ENCODE data around the gene AFAP1.

Gene AFAP1

DNA sequence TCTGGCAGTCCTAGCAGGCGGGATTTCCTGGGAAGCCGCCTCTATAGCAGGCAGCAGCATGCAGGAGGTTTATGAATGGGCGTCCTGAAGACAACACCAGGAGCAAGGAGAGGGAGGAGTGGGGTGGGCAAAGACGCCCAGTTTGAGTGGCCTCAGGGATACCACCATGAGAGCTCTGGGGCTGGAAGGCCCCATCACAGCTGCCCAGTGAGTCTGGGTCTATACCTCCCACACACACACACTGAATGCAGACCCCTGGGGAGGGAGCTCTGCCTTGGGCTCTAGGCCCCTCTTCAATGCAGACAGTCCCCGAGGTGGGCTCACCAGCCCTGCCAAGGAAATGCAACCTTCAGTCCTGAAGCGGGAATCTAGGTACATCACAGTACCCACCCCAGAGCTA lies 98.6 kb downstream of the AFAP1 start:
- H3K9me3 ChIP-seq (ENCODE audit: control insufficient read depth, low read depth, low read length), result no peaks in the 10 kb centered on the region
- H3K36me3 ChIP-seq (ENCODE audit: control insufficient read depth, low read depth, low read length), result no peaks in the 10 kb centered on the region
- no peaks in the 10 kb centered on the region for H3K27me3 ChIP-seq (ENCODE audit: control insufficient read depth, insufficient read depth, low read length)
- H3K4me3 ChIP-seq (ENCODE audit: low read length), result no peak overlapping the region
- no peak overlapping the region for H3K9ac ChIP-seq (ENCODE audit: low read length)
- H3K27ac ChIP-seq (ENCODE audit: low read length), result no peak overlapping the region
- peaks cover 6% of the 10 kb centered on the region for H3K4me1 ChIP-seq (ENCODE audit: control insufficient read depth, low read depth, low read length)

DNA sequence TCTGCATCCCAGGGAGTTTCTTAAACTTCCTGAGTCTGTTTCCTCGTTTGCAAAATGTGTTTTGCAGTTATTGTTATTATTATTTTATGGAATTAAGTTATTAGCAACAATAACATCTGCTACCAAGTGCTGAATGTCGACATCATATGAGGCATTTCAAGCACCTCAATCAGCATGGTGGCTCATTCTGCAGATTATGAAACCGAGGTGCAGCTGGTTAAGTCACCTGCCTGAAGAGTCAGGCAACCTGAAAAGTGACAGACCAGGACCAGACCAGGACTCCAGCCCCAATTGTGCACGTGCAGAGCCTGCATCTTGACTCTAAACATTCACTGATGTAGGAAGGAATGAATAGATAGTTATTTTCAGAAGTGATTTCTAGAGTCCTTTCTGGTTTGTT lies 99.8 kb downstream of the AFAP1 start:
- no peaks in the 10 kb centered on the region for H3K9me3 ChIP-seq (ENCODE audit: control insufficient read depth, low read depth, low read length)

DNA sequence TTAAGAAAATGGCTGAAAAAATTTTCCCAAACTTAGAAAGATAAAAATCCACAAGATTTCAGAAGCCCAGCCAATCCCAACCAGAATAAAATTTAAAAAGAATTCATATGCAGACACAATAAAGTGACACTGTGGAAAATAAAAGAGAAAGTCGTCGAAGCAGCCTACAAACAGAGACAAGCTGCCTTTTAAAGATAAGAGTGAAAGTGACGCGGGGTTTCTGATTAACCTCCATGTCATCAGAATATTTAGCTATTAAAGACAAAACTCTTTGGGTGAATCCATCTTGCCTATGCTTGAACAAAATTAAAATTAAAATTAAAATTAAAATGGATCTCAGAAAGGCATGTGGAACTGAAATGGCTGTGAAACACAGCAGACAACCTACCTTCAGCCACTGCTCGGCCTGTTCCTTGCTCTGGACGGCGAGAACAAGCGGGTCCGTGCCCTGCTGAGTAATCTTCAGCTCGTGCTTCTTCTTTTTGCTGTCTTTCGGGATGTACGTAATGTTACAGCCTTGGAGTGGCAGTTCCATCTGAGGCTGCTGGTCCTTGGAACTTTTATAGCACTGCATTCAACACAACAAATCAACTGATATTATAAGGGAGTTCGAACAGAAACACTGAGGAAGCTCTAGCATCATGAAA lies 101.4 kb downstream of the AFAP1 start:
- peaks cover 3% of the 10 kb centered on the region for H3K4me1 ChIP-seq (ENCODE audit: control insufficient read depth, low read depth, low read length)
- no peaks in the 10 kb centered on the region for H3K27me3 ChIP-seq (ENCODE audit: control insufficient read depth, insufficient read depth, low read length)
- no peak overlapping the region for H3K27ac ChIP-seq (ENCODE audit: low read length)
- H3K36me3 ChIP-seq (ENCODE audit: control insufficient read depth, low read depth, low read length), result no peaks in the 10 kb centered on the region
- H3K4me3 ChIP-seq (ENCODE audit: low read length), result no peak overlapping the region
- no peaks in the 10 kb centered on the region for H3K9me3 ChIP-seq (ENCODE audit: control insufficient read depth, low read depth, low read length)
- no peak overlapping the region for H3K9ac ChIP-seq (ENCODE audit: low read length)

More for the DNA sequence above, 99.8 kb downstream of the AFAP1 start:
- no peak overlapping the region for H3K27ac ChIP-seq (ENCODE audit: low read length)
- H3K9ac ChIP-seq (ENCODE audit: low read length), result no peak overlapping the region
- H3K4me1 ChIP-seq (ENCODE audit: control insufficient read depth, low read depth, low read length), result peaks cover 3% of the 10 kb centered on the region
- no peaks in the 10 kb centered on the region for H3K36me3 ChIP-seq (ENCODE audit: control insufficient read depth, low read depth, low read length)
- H3K4me3 ChIP-seq (ENCODE audit: low read length), result no peak overlapping the region
- H3K27me3 ChIP-seq (ENCODE audit: control insufficient read depth, insufficient read depth, low read length), result no peaks in the 10 kb centered on the region

DNA sequence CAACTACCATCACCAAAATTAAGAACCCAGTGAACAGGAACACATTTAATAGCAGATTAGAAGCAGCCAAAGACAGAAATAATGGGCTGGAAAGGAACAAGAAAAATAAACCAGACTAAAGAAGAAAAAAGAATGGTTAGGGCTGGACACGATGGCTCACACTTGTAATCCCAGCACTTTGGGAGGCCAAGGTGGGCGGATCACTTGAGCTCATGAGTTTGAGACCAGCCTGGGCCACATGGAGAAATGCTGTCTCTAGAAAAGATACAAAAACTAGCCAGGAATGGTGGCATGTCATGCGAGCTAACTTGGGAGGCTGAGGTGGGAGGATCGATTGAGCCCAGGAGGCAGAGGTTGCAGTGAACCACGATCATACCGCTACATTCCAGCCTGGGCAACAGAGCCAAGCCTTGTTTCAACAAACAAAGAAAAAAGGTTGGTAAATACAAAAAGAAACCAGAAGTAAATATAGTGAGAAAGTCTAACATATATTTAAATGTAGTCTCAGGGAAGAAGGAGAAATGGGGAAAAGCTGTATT lies 102.0 kb downstream of the AFAP1 start:
- Histone ChIP-seq H3K4me3 (ENCODE audit: low read length) (no peak overlapping the region), H3K9ac (ENCODE audit: low read length) (no peak overlapping the region), H3K27me3 (ENCODE audit: control insufficient read depth, insufficient read depth, low read length) (no peaks in the 10 kb centered on the region), H3K9me3 (ENCODE audit: control insufficient read depth, low read depth, low read length) (no peaks in the 10 kb centered on the region), H3K4me1 (ENCODE audit: control insufficient read depth, low read depth, low read length) (peaks cover 1% of the 10 kb centered on the region), H3K36me3 (ENCODE audit: control insufficient read depth, low read depth, low read length) (no peaks in the 10 kb centered on the region), H3K27ac (ENCODE audit: low read length) (no peak overlapping the region)

DNA sequence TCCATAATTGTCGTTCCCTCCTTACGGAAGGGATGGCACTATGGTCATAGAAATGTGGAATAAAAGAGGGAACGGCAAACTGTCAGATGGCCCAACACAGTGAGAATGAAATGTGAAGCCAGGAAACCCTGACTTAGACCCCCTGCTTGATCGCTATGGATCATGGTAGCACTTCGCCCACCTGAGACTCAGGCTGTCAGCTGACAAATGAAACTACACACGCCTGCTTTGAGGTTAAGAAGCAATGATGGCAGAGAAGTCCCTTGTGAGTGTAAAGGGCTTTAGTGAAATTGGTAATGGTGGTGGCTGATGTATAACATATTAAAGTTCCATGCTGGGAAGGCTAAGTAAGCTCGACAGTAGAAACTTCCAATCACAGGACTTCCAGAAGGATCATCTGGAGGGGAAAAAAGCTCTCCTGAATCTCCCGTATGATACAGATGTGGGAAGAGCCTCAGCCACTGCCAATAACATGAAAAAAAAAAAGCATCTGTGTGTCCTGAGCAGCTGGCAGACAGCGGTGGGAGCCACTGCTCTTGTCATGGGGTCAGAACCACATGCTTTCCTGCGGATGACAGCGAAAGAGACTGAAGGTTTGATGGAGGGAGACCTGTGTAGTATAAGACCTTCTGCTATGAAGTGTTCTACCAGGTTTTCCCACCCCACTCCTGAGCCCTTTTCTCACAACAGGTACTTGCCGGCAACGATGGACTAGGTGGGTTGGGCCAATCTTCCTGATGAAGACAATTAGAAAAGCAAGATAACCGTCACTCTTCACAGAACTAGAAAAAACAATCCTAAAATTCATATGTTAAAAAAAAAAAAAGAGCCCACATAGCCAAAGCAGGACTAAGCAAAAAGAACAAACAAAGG lies 107.6 kb downstream of the AFAP1 start:
- no peak overlapping the region for H3K9ac ChIP-seq (ENCODE audit: low read length)
- H3K36me3 ChIP-seq (ENCODE audit: control insufficient read depth, low read depth, low read length), result no peaks in the 10 kb centered on the region

DNA sequence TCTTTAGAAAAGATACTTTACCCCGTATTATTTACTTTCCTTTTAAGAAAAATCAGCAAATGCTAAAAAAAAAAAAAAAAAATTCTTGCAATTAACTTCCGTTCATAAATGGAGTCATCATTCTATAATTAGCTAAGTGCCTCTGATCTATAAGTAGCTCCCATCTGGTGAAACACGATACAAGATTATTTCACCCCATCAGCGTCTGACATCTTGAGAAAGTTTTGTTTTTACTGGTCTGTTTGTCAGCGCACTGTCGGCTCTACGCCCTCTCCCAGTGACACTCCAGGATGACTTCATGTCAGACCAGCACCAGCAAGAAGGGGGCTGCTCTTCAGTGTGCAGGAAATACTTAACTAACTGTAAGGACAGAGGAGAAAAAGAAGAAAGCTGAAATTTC lies 108.3 kb downstream of the AFAP1 start:
- H3K27me3 ChIP-seq (ENCODE audit: control insufficient read depth, insufficient read depth, low read length), result no peaks in the 10 kb centered on the region
- H3K9me3 ChIP-seq (ENCODE audit: control insufficient read depth, low read depth, low read length), result no peaks in the 10 kb centered on the region
- H3K9ac ChIP-seq (ENCODE audit: low read length), result no peak overlapping the region
- no peak overlapping the region for H3K4me3 ChIP-seq (ENCODE audit: low read length)
- no peak overlapping the region for H3K27ac ChIP-seq (ENCODE audit: low read length)
- peaks cover 10% of the 10 kb centered on the region for H3K4me1 ChIP-seq (ENCODE audit: control insufficient read depth, low read depth, low read length)
- H3K36me3 ChIP-seq (ENCODE audit: control insufficient read depth, low read depth, low read length), result no peaks in the 10 kb centered on the region

More for the DNA sequence above, 107.6 kb downstream of the AFAP1 start:
- Histone ChIP-seq H3K27ac (ENCODE audit: low read length) (no peak overlapping the region), H3K9me3 (ENCODE audit: control insufficient read depth, low read depth, low read length) (no peaks in the 10 kb centered on the region), H3K4me1 (ENCODE audit: control insufficient read depth, low read depth, low read length) (peaks cover 10% of the 10 kb centered on the region), H3K4me3 (ENCODE audit: low read length) (no peak overlapping the region), H3K27me3 (ENCODE audit: control insufficient read depth, insufficient read depth, low read length) (no peaks in the 10 kb centered on the region)

DNA sequence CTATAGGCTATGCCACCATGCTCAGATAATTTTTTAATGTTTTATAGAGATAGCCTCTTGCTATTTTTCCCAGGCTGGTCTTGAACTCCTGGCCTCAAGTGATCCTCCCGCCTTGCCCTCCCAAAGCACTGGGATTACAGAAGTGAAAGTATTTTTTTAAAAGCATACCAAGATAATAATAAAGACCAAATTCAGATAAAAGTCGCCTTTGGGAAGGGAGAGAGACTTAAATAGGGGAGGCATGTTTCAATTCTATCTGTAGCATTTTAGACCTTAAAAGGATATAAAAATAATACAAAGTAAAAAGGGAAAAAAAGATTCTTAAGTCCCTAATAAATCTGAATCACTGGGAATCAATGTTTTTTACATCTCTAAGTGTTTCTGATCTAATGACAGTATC lies 108.9 kb downstream of the AFAP1 start:
- Histone ChIP-seq H3K36me3 (ENCODE audit: control insufficient read depth, low read depth, low read length) (no peaks in the 10 kb centered on the region), H3K4me1 (ENCODE audit: control insufficient read depth, low read depth, low read length) (peaks cover 10% of the 10 kb centered on the region), H3K27ac (ENCODE audit: low read length) (no peak overlapping the region), H3K9me3 (ENCODE audit: control insufficient read depth, low read depth, low read length) (no peaks in the 10 kb centered on the region), H3K4me3 (ENCODE audit: low read length) (no peak overlapping the region), H3K9ac (ENCODE audit: low read length) (no peak overlapping the region), H3K27me3 (ENCODE audit: control insufficient read depth, insufficient read depth, low read length) (no peaks in the 10 kb centered on the region)

DNA sequence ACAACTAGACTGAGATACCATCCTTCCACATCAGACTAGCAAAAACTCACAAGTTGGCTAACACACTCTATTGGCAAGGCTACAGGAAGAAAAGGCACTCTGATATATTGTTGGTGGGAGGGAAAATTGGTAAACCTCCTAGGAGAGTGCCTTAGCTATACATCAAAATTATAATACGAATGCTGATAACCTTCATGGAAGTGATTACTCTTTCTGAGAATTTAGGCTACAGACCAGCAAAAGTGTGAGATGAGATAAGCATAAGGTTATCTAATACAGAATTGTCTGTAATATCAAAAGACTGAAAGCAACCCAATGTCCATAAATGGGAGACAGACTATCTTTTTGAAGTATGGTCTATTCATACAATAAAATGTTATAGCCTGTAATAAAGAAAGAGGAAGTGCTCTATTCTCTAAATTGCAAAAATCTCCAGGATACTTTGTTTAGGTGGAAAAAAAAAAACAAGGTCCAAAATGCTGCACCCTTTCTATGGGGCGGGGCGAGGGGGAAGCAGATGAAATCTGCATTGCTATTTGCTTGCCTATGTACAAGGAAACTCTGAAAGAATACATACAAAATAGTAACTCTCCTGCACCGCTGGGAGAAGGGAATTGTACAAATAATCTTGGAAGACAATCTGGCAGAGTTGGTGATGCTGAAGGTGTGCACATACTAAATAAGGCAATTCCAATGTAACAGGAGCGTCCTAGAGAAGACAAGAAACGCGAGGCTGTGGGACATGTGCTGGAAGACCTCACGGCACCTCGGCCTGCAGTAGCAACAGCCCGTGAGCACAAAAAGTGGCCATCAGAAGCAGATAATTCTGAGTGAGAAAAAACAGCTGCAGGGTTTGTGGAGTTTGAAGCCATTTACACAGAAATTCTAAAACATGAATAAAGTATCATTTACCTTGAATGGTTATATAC lies 109.7 kb downstream of the AFAP1 start:
- Histone ChIP-seq H3K27ac (ENCODE audit: low read length) (no peak overlapping the region), H3K27me3 (ENCODE audit: control insufficient read depth, insufficient read depth, low read length) (no peaks in the 10 kb centered on the region), H3K9ac (ENCODE audit: low read length) (no peak overlapping the region), H3K9me3 (ENCODE audit: control insufficient read depth, low read depth, low read length) (no peaks in the 10 kb centered on the region), H3K4me3 (ENCODE audit: low read length) (no peak overlapping the region), H3K36me3 (ENCODE audit: control insufficient read depth, low read depth, low read length) (no peaks in the 10 kb centered on the region), H3K4me1 (ENCODE audit: control insufficient read depth, low read depth, low read length) (peaks cover 15% of the 10 kb centered on the region)

DNA sequence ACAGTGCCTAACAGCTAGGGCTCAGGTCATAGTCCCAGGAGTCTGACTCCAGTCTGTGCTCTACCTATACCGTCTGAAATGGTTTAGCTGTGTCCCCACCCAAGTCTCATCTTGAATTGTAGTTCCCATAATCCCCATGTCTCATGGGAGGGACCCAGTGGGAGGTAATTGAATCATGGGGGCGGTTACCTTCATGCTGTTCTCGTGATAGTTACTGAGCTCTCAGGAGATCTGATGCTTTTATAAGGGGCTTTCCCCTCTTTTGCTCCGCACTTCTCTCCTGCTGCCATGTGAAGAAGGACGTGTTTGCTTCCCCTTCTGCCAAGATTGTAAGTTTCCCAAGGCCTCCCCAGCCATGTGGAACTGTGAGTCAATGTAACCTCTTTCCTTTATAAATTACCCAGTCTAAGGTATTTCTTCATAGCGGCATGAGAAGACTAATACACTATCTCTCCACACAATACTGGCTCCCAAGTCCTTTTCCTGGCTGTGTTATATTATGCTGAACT lies 110.8 kb downstream of the AFAP1 start:
- Histone ChIP-seq H3K27me3 (ENCODE audit: control insufficient read depth, insufficient read depth, low read length) (no peaks in the 10 kb centered on the region), H3K36me3 (ENCODE audit: control insufficient read depth, low read depth, low read length) (no peaks in the 10 kb centered on the region), H3K27ac (ENCODE audit: low read length) (no peak overlapping the region), H3K9me3 (ENCODE audit: control insufficient read depth, low read depth, low read length) (no peaks in the 10 kb centered on the region), H3K4me3 (ENCODE audit: low read length) (no peak overlapping the region), H3K4me1 (ENCODE audit: control insufficient read depth, low read depth, low read length) (peaks cover 15% of the 10 kb centered on the region), H3K9ac (ENCODE audit: low read length) (no peak overlapping the region)

DNA sequence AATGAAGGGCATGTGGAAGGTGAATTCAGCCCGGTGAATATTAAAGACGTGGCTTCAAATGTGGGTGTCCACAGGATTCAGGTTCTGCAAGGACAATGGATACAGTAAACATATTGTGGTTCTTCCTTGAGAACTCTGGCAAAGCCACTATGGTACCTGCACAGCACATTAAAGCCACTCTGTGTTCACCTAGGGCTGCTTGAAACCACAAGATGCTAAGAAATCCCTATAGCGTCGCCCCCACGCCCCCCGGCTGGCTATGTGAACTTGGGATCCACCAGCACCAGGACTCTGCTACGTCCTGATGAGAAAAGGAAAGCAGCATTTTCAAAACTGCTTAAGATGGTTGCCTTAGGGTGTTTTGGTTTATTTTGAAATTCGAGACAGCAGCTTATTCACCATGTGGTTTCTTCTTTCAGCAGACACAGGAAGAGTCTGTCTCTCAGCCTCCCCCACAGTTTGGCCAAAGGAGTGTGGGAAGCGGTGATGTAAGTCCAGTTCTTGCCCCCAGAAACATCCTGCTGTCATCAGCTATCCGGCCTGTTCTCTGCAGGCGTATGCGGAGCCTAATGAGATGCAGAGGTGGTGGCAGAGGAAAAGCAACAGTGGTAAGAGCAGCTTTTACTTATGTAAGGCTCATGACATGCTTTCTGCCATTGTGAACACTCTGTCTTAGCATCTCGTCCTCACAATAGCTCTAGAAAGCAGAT lies 111.5 kb downstream of the AFAP1 start:
- Histone ChIP-seq H3K36me3 (ENCODE audit: control insufficient read depth, low read depth, low read length) (no peaks in the 10 kb centered on the region), H3K9ac (ENCODE audit: low read length) (no peak overlapping the region), H3K27ac (ENCODE audit: low read length) (no peak overlapping the region), H3K4me3 (ENCODE audit: low read length) (no peak overlapping the region), H3K27me3 (ENCODE audit: control insufficient read depth, insufficient read depth, low read length) (no peaks in the 10 kb centered on the region), H3K9me3 (ENCODE audit: control insufficient read depth, low read depth, low read length) (no peaks in the 10 kb centered on the region), H3K4me1 (ENCODE audit: control insufficient read depth, low read depth, low read length) (peaks cover 15% of the 10 kb centered on the region)
